AG04449 (cell line): ENCODE data around the gene PCNT.

Experiments used
- CTCF ChIA-PET: fragments of 350-600 bp; formaldehyde crosslinking; extraction: SDS; loops from one replicate; lab custom pipeline; 2021; ENCODE audit warnings: antibody characterized with exemption; lab: Yijun Ruan, JAX
- POLR2A ChIA-PET: fragments of 400-600, 350-600 bp; formaldehyde crosslinking; extraction: SDS; loops from one replicate; lab custom pipeline; 2020; ENCODE audit warnings: antibody characterized with exemption, inconsistent platforms; lab: Yijun Ruan, JAX
- DNase-seq: peaks from one replicate; pipeline ENCODE4 v3.0.0-alpha.2; 2010; ENCODE audit warnings: low read depth, low spot score
- H3K4me3 ChIP-seq: 2 replicates; pipeline ENCODE4 v1.5.1; 2011; ENCODE audit warnings: low read depth, mild to moderate bottlenecking, control low read depth, low read length
- TF ChIP-seq, protein P1 (sequence below): IDR thresholded peaks from one replicate; pipeline ENCODE4 v1.5.1; 2011; ENCODE audit warnings: mild to moderate bottlenecking, moderate library complexity, low read length, control low read depth, inconsistent platforms; ENCODE audit not compliant: insufficient read depth; ENCODE audit errors: missing control alignments

PCNT gene

GRCh38 chr21:46350981-46351380, 27.0 kb downstream of the PCNT start:
- DNase-seq, result no peak
- TF ChIP-seq, protein P1, sequence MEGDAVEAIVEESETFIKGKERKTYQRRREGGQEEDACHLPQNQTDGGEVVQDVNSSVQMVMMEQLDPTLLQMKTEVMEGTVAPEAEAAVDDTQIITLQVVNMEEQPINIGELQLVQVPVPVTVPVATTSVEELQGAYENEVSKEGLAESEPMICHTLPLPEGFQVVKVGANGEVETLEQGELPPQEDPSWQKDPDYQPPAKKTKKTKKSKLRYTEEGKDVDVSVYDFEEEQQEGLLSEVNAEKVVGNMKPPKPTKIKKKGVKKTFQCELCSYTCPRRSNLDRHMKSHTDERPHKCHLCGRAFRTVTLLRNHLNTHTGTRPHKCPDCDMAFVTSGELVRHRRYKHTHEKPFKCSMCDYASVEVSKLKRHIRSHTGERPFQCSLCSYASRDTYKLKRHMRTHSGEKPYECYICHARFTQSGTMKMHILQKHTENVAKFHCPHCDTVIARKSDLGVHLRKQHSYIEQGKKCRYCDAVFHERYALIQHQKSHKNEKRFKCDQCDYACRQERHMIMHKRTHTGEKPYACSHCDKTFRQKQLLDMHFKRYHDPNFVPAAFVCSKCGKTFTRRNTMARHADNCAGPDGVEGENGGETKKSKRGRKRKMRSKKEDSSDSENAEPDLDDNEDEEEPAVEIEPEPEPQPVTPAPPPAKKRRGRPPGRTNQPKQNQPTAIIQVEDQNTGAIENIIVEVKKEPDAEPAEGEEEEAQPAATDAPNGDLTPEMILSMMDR, result no peak
- CTCF ChIA-PET, result no interaction called here

DNA sequence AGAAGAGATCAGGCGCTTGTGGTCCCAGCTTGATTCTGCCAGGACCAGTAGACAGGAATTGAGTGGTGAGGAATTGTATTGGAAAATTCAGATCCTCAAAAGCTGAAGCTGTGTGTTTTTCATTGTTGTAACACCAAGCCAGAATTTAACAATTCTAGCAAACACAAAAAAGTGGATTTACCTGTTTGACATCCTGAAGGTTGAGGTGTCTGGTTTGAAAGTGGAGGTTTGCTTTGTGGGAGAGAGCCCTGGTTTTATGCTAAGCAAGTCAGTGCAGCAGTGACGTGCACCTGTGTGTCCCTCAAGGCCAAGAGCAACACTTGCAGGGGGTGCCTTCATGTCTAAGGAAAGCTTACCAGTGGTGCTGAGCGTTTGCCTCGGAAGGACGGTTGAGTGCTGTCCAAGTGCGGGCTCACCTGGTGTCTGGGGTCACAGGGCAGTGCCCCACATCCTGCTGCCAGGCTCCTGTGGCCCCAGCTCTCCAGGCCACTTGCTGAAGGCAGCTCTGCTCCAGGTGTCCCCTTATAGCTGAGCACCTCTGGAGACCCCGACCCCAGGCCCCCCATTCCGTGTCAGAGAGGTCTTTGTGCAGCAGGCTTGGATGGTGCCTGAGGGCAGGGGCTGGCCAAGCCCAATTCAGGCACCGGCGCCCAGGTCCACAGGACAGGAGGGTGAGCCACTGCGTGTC, 27.7 kb downstream of the PCNT start:
- TF ChIP-seq, protein P1, result no peak
- ChIA-PET POLR2A (interaction anchor here (0.7 kb wide), 1 partner anchor 66 kb away, joined by 3 read pairs; the partner anchor contains the start of gene MCM3AP), CTCF (no interaction called here)
- no peak overlapping the region for H3K4me3 ChIP-seq
- no peak for DNase-seq

More at GRCh38 chr21:46350981-46351380, 27.0 kb downstream of the PCNT start:
- no peak overlapping the region for H3K4me3 ChIP-seq
- POLR2A ChIA-PET, result interaction anchor here (0.7 kb wide), 1 partner anchor 66 kb away, joined by 3 read pairs; the partner anchor contains the start of gene MCM3AP

GRCh38 chr21:46352164-46352515, 28.2 kb downstream of the PCNT start:
- ChIA-PET POLR2A (no interaction called here), CTCF (no interaction called here)
- no peak overlapping the region for H3K4me3 ChIP-seq
- TF ChIP-seq, protein P1, result no peak
- no peak for DNase-seq

GRCh38 chr21:46352913-46353312, 29.0 kb downstream of the PCNT start:
- no peak overlapping the region for H3K4me3 ChIP-seq
- no peak for DNase-seq
- TF ChIP-seq, protein P1, result no peak
- CTCF ChIA-PET, result no interaction called here
- POLR2A ChIA-PET, result no interaction called here

GRCh38 chr21:46354046-46354445, 30.1 kb downstream of the PCNT start:
- POLR2A ChIA-PET, result no interaction called here
- no peak overlapping the region for H3K4me3 ChIP-seq
- TF ChIP-seq, protein P1, result no peak
- CTCF ChIA-PET, result no interaction called here
- no peak for DNase-seq

DNA sequence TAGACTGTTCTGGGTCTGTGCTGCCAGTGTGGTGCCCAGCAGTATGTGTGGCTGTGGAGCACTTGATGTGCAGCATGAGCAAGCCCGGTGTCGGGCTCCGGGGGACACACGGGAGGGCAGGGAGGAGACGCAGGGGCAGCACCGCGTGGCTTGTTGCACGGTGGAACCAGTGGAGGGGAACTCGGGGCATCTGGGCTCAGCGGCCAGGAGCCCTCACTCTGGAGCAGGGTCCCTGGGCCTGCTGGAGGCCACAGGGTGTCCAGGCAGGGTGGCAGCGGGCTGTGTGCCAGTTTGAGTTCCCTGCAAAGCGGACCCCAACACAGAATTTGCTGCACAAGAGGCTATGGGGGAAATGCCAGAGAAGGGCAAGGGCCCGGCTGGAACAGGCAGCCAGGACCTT, 30.6 kb downstream of the PCNT start:
- no peak overlapping the region for H3K4me3 ChIP-seq
- ChIA-PET CTCF (no interaction called here), POLR2A (no interaction called here)
- DNase-seq, result no peak
- TF ChIP-seq, protein P1, result no peak
